GM19351 (cell line): ENCODE results near the gene TMBIM4.

Experiments
- ATAC-seq: cut with Tn5 transposase; IDR thresholded peaks from one replicate; pipeline ENCODE4 v1.9.1; 2021; ENCODE audit warnings: mild to moderate bottlenecking, moderate library complexity; ENCODE audit not compliant: unreplicated experiment

The TMBIM4 gene

DNA sequence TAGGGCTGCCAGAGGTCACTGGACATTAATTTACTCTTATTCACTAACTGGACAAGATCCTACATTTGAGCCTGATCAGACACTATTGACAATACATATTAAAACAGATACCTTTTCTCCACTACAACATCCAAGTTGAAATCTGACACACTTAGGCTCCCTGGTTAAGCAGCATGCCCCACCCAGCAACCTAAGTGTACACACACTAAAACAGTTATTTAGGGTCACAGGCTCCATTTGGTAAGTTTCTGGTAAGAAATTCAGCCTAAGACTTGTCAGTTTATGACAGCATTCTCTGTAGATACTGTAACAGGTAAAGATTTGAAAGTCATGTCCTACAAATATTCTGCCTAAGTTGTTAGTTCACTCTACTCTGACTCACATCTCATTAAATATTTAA lies 27.0 kb downstream of the TMBIM4 start:
- no peak for ATAC-seq

- ATAC-seq: no peak
Observed at GRCh38 chr12:66141299-66141698, 28.5 kb downstream of the TMBIM4 start.

- ATAC-seq: no peak
Observed at GRCh38 chr12:66140731-66141130, 29.1 kb downstream of the TMBIM4 start.

DNA sequence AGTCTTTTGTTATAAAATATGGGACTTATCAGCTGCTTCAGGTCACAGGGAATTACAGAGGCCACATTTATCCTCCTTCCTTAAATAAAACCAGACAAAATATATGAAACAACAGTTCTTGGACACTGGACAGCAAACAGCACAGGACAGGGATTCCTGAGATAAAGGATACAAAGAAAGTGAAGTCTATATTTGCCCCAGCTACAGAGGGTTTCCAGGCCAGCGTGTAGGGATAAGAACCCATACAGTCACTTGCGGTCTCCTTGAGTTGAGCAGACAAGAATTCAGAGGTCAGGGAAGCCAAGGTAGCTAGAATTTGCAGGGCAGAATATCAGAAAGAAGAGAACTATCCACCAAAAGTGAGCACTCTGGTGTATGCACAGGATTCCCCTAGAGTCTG lies 30.5 kb downstream of the TMBIM4 start:
- no peak for ATAC-seq

DNA sequence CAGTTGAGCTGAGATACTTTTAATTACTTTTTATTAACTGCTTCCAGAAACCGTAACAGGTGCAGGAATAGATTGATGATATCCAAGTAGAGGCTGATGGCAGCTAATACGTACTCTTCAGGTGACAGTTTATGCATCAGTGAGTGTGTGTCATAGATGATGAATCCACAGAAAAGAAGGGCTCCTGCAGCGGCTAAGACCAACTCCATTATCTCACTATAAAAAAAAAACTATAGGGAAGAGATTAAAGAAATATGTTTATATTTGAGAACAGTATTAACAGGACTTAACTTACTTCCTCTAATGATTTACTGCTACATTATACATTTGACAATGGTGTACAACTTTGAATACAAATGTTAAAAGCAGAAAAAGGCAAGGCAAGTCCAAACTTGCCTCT lies 31.9 kb downstream of the TMBIM4 start:
- no peak for ATAC-seq

DNA sequence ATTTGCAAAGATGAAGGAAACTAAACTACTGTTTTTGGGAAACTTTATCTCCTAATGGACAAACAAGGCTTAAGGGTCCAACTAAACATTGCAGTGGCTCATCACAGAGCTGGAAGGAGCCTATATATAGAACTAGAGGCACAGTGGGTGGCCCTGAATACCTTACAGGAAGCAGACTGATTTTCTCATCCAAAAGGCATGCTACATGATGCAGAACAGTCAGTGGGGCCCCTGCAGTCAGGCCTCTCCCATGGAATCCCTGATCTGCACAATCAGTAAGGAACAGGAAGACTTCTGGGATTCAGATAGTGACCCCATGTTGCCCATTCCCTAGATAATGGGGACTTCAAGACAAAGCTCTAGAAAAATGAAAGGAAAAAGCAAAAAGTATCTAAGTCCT lies 37.4 kb downstream of the TMBIM4 start:
- ATAC-seq: no peak

GRCh38 chr12:66131067-66131688 lies 38.6 kb downstream of the TMBIM4 start:
- ATAC-seq: no peak

DNA sequence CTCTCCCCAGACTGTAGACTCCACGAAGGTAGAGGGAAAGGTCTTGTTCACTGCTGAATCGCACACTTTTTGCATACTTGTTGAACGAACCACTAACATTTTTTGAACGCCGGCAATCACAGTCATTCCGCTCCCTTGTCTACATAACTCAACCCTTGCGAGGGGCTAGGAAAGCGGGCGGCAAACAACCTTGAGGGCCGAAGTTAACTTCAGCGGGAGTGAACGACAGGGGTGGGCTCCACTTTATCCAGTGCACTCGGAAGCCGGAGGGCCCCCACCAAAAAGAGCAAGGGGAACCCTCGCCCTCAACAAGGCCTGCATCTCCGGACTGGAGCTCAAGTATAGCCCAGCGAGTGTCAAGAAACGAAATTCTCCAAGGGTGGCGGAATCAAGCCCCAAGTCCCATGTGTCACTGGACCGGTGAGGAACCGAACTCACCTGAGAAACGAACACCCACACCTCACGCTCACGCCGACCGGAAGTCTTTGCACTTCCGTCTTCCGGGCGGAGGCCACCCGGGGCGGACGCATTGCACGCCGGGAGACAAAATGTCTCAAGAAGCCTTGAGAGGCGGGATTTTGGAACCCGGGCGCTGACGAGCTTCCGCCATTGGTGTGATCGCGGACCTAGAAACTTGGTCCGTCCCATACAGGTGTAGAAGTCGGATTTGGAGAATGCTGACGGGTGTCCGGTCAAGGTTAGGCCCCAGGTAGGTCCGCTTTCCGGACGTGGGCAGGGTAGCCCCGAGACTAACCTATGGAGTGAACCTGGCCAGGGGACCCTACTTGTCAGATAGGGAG lies 39.3 kb downstream of the TMBIM4 start, which contains the start of gene LLPH:
Gene LLPH (minus strand): TSS at position 484 of the 800 bp plus-strand sequence. CDS start 1,644 bp downstream, outside the sequence.
- peak; percentile 97 for ATAC-seq

GRCh38 chr12:66129934-66130266 lies 39.9 kb downstream of the TMBIM4 start:
- ATAC-seq: peak; percentile 16

DNA sequence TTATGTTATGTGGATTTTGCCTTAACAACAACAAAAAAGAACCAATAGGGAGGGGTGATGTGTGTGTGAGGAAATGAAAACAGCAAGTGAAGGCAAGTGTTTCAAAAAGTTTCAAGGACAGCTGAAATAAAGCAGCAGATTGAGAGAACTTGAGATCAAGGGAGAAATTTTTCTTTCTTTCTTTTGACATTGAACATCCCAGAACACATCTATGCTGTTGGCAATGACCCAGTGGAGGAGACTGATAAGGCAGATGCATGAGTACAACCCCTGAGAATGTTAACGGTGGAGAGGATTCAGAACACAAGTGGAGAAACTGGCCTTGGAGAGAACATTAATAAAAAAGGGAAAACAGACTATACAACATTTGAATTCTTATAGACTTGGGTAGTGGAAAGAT lies 42.1 kb downstream of the TMBIM4 start:
- no peak for ATAC-seq

DNA sequence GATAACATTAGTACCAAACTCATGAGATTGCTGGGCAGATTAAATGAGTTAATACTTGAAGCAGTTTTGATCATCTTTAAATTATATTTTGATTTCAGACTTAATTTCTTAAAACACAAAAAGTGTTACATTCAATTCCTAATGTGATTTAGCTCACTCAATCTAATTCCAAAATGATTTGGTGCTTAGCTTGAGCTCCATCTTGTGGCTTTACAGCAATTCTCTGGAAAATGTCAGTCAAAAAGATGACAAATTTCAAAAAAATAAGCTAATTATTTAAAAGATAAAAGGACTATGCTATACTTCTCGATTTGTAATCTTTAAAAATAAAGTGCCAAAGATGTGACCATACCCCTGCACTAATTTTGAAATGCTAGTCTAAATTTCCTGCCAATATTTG lies 49.3 kb downstream of the TMBIM4 start:
- ATAC-seq: no peak

DNA sequence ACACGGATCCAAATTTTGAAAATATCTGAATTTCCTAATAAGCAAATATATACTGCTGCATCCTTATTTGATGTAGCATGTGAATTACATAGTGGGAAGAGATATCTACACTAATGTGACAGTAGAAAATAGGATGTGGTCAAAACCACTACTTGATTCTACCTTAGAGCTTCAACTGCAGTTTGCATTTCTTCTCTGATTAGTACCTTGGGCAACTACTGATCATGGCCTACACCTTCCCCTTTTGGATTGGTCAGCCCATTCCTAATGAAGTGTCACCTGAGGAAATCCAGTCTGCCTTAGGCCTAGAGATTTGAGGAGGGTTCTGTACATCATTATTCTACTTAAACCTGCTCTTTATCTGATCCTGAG lies 49.9 kb downstream of the TMBIM4 start:
- ATAC-seq: peak; percentile 84

DNA sequence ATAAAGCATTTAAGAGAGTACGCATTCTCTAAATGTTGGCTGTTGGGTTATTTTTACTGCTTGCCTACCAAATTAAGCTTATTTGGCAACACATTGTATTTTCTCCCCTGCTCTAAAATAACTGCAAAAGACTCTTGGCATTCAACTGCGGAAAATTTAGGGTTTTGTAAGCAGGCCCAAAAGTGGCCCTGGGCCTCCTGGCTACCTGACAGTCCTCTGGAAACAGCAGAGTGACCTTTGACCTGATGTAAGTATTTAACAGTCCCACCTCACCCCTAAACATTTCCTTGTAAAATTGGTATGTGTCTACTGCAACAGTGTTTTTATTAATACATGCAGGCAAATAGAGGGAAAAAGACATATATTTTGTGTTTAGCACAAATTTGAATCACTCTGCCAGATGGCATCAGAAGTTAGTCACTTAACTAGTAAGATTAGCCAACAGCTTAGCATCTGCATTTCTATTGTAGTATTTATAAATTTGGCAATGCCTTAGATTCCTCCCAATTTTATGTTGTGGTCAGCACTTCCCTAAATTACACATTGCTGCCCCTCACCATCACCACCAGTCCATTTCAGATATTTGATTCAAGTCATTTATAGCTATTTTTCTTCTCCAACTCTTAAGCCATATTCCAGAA lies 50.4 kb downstream of the TMBIM4 start:
- no peak for ATAC-seq

DNA sequence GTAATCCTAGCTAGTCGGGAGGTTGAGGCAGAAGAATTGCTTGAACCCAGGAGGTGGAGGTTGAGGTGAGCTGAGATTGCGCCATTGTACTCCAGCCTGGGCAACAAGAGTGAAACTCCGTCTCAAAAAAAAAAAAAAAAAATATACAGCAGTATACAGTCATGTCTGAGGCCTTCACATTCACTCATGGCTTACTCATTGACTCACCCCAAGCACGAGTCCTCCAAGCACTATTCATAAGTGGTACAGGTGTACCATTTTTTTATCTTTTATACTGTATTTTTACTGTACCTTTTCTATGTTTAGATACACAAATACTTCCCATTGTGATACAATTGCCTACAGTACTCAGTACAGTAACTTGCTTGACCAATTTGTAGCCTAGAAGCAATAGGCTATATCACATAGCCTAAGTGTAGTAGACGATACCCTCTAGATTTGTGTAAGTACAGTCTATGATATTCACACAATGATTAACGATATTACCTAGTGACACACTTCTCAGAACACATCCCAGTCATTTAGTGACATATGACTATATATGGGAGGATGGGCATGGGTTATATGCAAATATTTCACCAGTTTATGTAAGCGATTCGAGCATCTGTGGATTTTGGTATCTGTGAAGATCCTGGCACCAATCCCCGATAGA lies 51.4 kb downstream of the TMBIM4 start:
- ATAC-seq: no peak

GRCh38 chr12:66117242-66117641 lies 52.6 kb downstream of the TMBIM4 start:
- no peak for ATAC-seq

GRCh38 chr12:66115071-66115600 lies 54.7 kb downstream of the TMBIM4 start:
- ATAC-seq: no peak

DNA sequence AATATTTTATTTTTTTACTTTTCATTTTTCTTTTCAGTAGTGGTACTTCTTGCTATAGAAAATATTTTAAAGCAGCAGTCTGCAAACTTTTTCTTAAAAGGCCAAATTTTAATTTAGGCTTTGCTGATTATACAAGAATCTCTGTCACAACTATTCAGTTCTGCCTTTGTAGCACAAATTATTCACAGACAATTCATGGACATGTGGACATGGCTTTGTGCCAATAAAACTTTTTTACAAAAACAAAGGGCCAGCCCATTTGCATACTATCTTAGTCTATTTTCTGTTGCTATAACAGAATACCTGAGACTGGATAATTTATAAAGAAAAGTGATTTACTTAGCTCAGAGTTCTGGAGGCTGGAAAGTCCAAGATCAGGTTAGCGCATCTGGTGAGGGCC lies 56.3 kb downstream of the TMBIM4 start:
- ATAC-seq: no peak

GRCh38 chr12:66111605-66112004 lies 58.2 kb downstream of the TMBIM4 start:
- ATAC-seq: no peak

DNA sequence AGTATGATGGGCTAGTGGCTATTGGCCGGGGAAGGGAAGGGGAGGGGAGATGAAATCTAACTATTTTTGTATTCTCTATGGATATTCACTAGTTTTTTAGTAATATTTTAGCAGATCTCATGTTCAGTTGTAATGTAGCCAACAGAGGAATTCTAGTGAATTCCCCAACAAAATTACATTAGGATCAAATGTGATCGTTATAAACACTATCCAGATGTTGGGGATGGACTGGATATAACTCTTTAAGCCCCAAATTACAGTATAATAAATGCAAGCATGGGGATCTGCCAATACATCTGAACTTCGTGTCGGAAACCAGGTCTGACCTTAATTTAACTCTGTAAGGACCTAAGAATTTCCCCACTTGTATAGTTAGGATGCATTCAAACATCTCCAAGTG lies 60.7 kb downstream of the TMBIM4 start:
- ATAC-seq: no peak

- no peak for ATAC-seq
Observed at GRCh38 chr12:66108386-66108785, 61.4 kb downstream of the TMBIM4 start.

DNA sequence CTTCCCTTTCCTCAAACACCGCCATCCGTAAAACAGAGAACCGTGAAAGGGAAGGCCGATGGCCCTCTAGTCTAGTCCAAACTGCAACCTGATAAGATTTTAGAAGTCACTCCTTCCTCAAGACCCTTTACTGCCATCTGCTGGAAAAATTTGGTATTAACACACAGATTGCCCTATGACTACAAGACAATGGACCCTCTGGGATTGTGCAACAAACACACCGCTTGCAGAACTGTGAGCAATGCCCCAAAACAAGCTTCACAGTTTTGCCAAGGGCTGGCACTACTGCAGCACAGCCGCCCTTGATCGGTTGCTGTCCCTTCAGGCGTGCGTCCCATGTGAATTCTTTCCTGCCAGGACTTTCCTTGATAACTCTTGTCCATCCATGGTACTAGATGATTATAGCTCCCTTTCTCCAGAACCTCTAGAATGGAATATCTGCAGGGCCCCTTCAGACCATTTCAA lies 62.3 kb downstream of the TMBIM4 start:
- ATAC-seq: peak; percentile 97
